Stimulated activated CD4-positive, alpha-beta T cell treated with anti-CD3 and anti-CD28 coated beads, Interleukin-4, amount 100 ng/mL, for 24 hours (primary cell): ENCODE results near the gene GIPC3.
A peak's percentile ranks its signal among the peaks of the same experiment; 100 is the strongest.
"Not testable (repeated sequence)": the region's sequence is repeated elsewhere in the genome, so short reads cannot be mapped to it uniquely, and the experiment has no call there.

Experiments
- DNase-seq: peaks from one replicate; pipeline ENCODE4 v3.0.0-alpha.2; 2020

GIPC3 gene

GRCh38 chr19:3578390-3578789, 6.9 kb upstream of the GIPC3 start:
- DNase-seq, result no peak

- no peak for DNase-seq
Measured at GRCh38 chr19:3580156-3580934, 4.9 kb upstream of the GIPC3 start.

- not testable (repeated sequence) for DNase-seq
Measured at GRCh38 chr19:3581792-3582191, 3.5 kb upstream of the GIPC3 start.

- not testable (repeated sequence) for DNase-seq
Measured at GRCh38 chr19:3584036-3584802, 1.1 kb upstream of the GIPC3 start.

GRCh38 chr19:3586127-3586626, 899 bp downstream of the GIPC3 start:
- DNase-seq, result peak; percentile 49

- no peak for DNase-seq
Measured at GRCh38 chr19:3586707-3587346, 1.5 kb downstream of the GIPC3 start.

- DNase-seq, result no peak
Measured at GRCh38 chr19:3589439-3589838, 4.2 kb downstream of the GIPC3 start.

GRCh38 chr19:3589949-3590348, 4.7 kb downstream of the GIPC3 start:
- DNase-seq, result no peak

GRCh38 chr19:3590991-3591659, 5.8 kb downstream of the GIPC3 start:
- no peak for DNase-seq

- no peak for DNase-seq
Measured at GRCh38 chr19:3591876-3592613, 6.8 kb downstream of the GIPC3 start.

GRCh38 chr19:3593156-3593555, 7.9 kb downstream of the GIPC3 start:
- DNase-seq, result no peak

- DNase-seq, result no peak
Measured at GRCh38 chr19:3595521-3596061, 10.3 kb downstream of the GIPC3 start.

- no peak for DNase-seq
Measured at GRCh38 chr19:3599776-3600187, 14.5 kb downstream of the GIPC3 start.

GRCh38 chr19:3601021-3601420, 15.7 kb downstream of the GIPC3 start:
- no peak for DNase-seq

GRCh38 chr19:3603121-3603811, 18.0 kb downstream of the GIPC3 start:
- no peak for DNase-seq

- DNase-seq, result no peak
Measured at GRCh38 chr19:3604227-3604986, 19.1 kb downstream of the GIPC3 start.

GRCh38 chr19:3604987-3605343, 19.7 kb downstream of the GIPC3 start:
- no peak for DNase-seq

- DNase-seq, result no peak
Measured at GRCh38 chr19:3605361-3605760, 20.1 kb downstream of the GIPC3 start.

- no peak for DNase-seq
Measured at GRCh38 chr19:3605770-3606169, 20.5 kb downstream of the GIPC3 start.

- DNase-seq, result no peak
Measured at GRCh38 chr19:3606174-3606689, 21.0 kb downstream of the GIPC3 start.
